GM19395 (cell line): ENCODE data around the gene RABGGTA.

ENCODE experiments used
- ATAC-seq: cut with Tn5 transposase; IDR thresholded peaks from one replicate; pipeline ENCODE4 v1.9.1; 2021; ENCODE audit warnings: mild to moderate bottlenecking, moderate library complexity; ENCODE audit not compliant: unreplicated experiment

The RABGGTA gene

DNA sequence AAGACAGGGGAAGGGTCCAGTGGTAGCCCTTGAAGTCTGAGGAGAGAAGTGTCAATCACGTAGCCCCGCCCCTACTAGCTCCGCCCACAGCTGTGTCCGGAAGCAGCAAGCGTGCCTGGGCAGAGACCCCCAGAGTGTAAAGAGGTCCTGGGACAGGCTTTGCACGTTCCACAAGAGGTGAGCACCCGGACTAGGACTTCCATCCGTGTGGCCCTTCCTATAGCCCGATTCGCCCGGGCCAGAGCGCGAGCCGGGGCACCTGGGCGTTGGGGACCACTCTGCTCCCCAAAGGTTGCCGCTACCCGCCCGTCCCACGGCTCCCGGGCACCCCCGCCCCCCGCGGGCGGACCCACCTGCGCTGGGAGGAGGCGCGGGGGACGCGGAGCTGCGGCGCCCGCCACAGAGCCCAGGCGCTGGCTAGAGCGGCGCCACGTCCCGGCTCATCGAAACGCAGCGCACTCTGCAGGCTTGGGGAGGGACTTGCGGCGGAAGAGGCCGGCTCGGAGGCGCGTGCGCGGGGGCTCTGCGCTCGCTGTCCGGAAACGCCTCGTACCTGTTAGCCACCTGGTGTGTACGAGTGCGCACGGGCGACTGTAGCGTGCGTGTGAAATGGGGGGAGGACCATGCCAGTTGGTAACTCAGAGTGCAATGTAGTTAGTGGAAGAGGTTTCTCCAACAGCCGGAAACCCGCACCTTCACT, at the start of gene RABGGTA:
Gene RABGGTA (minus strand): TSS at position 464 of the 700 bp plus-strand sequence. CDS start 482 bp downstream, outside the sequence.
- ATAC-seq: peak; percentile 84

GRCh38 chr14:24317141-24317928, 45.9 kb upstream of the RABGGTA start:
- no peak for ATAC-seq

DNA sequence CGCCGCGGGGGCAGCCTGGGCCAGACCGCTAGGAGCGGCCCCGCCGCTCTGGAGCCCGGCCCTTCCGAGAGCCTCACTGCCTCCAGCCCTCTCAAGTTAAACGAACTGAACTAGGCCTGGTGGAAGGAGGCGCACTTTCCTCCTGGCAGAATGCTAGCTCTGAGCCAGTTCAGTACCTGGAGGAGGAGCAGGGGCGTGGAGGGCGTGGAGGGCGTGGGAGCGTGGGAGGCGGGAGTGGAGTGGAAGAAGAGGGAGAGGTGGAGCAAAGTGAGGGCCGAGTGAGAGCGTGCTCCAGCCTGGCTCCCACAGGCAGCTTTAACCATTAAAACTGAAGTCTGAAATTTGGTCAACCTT, 45.2 kb upstream of the RABGGTA start:
- ATAC-seq: no peak

- ATAC-seq: no peak
These were observed 44.6 kb upstream of the RABGGTA start for GRCh38 chr14:24315807-24316596.

- no peak for ATAC-seq
These were observed 43.9 kb upstream of the RABGGTA start for GRCh38 chr14:24315243-24315806.

DNA sequence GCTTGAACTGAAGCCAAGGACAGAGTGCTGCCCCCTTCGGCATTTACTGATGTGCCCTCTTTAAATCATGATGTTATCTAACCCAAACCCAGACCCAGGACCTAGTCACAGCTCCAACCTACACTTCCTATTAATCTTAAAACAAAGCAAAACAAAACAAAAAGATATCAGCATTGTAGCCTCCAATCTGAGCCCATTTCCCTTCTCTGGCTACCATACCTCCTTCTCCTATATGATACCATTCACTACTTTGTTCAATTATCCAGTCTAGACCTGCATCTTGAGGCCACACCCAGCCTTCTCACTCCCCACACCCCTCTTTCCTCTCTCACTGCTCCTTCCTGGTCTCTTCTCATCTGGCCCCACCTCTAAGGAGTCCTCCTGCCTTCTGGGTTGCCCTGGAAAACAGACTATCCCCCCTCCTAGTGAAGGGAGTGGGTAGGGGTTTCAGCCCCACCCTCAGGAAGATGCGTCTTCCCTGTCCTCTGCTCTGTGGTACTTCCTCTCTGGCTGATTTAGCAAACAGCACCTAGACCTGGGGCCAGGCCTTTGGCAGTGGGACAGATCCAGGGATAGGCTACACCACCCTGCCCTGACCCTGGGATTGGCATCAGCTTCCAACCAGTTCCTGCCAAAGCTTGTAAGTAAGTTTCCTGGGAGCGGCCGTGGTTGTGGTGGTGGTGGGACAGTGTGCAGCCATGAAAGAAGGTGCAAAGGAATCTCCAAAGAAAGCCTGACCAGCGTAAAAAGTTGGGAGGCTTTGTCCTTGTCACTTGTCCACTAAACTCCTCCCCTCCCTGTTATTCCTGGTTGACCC, 43.2 kb upstream of the RABGGTA start:
- no peak for ATAC-seq

DNA sequence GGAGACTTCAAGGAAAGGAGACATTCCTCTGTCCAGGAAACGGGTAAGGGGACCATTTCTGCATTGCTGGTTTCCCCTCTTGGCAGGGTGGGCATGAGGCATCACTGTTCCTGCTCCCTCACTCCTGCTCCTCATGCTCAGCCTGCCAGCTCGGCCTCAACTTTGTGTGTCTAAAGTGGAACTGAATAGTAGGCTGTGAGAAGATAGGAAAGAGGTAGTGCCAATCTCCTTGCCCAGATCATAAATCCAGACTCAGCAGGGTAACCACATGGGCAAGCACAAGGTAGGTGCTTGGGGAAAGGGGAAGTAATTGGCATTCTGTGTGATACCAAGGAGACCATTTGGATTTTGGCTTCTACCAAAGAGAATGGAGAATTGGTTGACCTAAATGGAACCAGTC, 42.5 kb upstream of the RABGGTA start:
- no peak for ATAC-seq

GRCh38 chr14:24312736-24313507, 41.5 kb upstream of the RABGGTA start:
- ATAC-seq: no peak

DNA sequence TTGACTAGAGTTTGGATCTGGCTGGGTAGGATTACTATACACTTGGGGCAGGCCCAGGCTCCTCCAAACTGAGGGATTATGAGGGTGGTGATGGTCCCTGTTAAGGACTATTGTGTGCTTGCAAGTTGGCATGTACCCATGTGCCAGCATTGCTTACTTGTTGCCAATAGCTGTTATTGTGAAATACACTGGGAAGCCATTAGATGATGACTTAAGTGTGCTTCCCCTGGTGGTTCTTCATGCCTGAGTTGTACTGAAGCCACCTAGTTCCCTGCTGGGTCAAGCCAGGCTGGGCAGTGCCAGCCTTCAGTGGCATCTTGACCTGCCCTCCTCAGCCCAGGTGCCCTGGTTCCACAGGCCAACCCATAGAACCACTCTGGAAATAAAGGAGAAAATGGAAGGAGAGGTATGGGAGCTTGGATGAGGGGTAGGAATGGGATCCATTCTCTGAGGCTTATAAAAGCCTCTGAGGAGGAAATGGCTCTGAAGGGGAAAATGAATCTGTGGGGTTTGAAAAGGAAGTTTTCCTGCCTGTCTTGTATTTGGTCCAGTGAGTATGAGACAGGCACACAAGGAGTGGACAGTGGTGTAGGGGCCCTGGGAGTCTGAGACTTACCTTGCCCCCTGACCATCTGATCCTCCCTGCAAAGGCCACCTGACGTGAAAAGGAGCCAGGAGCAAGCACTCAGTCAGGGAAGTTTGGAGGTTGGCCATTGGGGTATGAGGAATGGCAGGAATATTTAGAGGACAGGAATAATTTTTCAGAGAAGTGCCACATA, 40.6 kb upstream of the RABGGTA start:
- no peak for ATAC-seq

- ATAC-seq: peak; percentile 56
These were observed 39.5 kb upstream of the RABGGTA start, which contains the start of gene LTB4R for GRCh38 chr14:24310646-24311604. LTB4R (plus strand) TSS chr14:24311502; CDS start chr14:24315652, 4,150 bp downstream.

- ATAC-seq: no peak
These were observed 38.9 kb upstream of the RABGGTA start for GRCh38 chr14:24310265-24310645.

DNA sequence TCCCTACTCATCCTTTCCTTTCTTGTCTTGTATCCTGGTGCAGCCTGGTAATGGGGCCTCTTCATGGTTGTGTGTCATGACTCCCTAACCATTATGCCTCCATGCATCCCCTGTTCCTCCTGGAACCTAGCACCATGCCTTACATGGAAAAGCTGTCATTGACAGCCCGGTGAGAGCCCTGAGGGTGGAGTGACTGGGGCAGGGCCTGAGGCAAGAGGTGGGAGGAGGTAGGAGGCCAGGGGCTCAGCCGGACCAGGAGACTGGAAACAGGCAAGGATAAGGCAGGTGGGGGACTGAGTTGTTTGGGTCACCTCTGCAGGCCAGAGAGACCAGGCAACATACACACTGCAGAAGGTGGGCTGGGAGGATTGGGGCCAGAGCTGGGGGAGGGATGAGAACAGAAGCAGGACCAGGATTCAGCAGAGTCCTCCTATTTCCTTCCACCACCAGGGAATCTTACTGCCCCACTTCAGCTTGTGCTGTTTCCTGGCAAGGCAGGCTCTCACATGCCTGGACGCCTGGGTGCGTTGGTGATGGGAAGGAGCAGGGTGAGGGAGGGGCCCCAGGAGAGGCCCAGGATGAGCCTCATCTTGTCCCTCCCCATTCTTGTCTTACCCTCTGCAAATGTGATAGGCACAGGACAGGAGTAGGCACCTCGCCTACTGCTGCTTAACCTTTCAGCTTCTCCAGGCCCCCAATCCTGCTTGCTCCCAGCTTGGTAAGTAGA, 38.3 kb upstream of the RABGGTA start, which contains the start of gene LTB4R2:
Gene LTB4R2 (plus strand): TSS at position 603 of the 727 bp plus-strand sequence. CDS start 525 bp downstream, outside the sequence.
- no peak for ATAC-seq

DNA sequence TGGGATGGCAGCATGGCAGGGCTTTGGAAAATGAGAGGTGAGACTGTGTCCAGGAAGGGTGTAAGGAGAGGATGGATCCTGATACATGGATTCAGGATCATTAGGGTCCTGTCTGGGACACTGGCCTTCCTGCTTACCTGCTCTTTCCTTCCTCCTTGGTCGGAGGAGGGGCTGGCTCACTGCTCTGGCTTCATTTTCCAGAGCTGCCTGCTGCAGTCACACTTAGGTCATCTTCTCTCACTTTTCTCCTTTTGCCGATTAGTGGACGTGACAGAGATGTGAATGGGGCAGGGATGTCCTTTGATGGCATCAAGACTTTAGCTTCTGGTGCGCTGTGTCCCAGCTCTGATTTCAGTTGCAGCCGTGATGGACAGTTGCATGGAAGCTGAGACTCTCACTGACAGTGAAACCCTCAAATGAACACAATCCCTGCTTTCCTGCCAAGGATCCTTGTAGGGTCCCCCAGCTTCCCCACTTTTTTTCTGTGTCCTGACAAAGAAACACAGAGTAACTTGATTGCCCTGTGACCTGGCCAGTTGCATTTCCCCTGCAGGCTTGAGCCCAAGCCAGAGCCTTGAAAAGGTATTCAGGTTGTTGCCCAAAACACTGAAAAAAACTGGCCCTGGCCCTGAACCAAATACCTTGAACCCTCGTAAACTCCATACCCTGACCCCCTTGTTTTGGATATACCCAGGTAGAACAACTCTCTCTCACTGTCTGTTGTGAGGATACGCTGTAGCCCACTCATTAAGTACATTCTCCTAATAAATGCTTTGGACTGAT, 37.1 kb upstream of the RABGGTA start:
- no peak for ATAC-seq

DNA sequence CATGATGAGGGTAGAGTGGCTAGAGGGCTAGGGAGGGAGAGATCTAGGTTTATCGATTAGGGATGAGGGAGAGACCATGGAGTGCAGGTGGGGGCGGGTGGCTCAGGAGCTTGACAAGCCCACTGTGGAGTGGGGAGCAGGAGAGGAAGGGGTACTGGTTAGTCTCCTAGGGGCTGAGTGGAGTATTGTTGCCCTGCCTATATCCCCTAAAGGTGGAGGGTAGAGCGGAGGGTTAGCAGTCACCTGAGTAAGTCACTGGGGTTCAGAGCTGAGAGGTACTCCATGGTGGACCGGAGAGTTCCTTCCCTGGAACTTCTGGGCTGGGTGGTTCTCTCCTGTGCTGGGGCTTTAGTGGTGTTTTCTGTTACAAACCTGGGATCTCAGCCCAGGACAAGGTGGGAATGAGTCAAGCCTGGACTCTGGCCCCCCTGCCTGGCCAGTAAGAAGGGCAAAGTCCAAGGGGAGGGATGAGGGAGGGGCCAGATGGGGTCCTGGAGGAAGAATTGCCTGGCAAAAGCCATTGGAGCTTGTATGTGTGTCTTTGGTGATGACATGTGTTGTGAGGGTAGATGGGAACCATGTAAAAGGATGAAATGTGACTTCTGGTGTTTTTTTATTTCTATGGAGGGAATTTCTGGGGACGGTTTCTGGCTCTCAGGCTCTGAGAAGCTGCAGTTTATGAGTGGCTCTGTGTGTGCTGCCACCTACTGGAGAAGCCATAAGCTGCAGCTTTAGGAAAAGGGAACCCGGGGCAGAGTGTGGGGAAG, 36.4 kb upstream of the RABGGTA start, which contains the start of gene CIDEB:
Gene CIDEB (minus strand): TSS at position 403 of the 767 bp plus-strand sequence. CDS start 119 bp downstream, at position 284.
- peak; percentile 34 for ATAC-seq

DNA sequence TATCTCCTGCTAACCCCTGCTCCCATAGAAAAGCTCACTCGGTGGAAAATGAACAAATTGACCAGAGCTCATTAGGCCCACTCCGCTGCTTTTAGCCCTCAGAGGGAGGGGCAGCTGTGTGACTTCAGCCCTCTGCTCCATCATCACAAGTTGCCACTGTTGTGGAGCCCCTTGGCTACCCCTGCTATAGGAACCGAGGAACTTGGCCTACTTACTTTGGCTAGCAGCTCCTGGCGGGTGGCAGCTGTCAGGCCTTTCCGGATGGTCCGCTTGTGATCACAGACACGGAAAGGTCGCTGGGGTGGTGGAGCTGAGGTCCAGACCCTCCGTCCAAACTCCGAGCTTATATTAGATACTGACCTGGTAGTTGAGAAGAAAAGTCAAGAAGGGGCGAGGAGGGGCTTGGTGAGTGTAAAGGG, 35.8 kb upstream of the RABGGTA start:
- no peak for ATAC-seq
